WTC11 (cell line): Measurements from ENCODE around the gene TBL1Y. TPM values are rescaled to one million over a fixed set of nuclear protein-coding genes. Genes with fewer than 3 reads are reported as not detected.

Source experiments
- ATAC-seq: fragments of 200-7000 bp; cut with Tn5 transposase; 2 replicates; pipeline ENCODE4 v1.10.0; 2021; ENCODE audit warnings: mild to moderate bottlenecking, moderate library complexity
- CTCF ChIA-PET: fragments of 300-600 bp; sonication (Branson Sonifier 250); formaldehyde crosslinking; loops from one replicate; lab custom pipeline; 2021; ENCODE audit warnings: antibody characterized with exemption; lab: Charles Lee
- POLR2A ChIA-PET: fragments of 350-600 bp; sonication (Branson Sonifier 250); formaldehyde crosslinking; loops from one replicate; lab custom pipeline; 2021; ENCODE audit warnings: antibody characterized with exemption; lab: Charles Lee
- DNase-seq: peaks from one replicate; pipeline ENCODE4 v3.0.0; 2021; ENCODE audit warnings: low spot score
- H3K27ac Mint-ChIP-seq: 2 replicates; pipeline ENCODE4 v1.8.0; 2021; ENCODE audit warnings: mixed read lengths
- H3K27me3 Mint-ChIP-seq: 2 replicates; pipeline ENCODE4 v1.8.0; 2021; ENCODE audit warnings: low read depth, mild to moderate bottlenecking, moderate library complexity, mixed read lengths
- H3K36me3 Mint-ChIP-seq: 2 replicates; pipeline ENCODE4 v1.8.0; 2021; ENCODE audit warnings: mixed read lengths
- H3K4me1 Mint-ChIP-seq: 2 replicates; pipeline ENCODE4 v1.8.0; 2022; ENCODE audit warnings: mixed read lengths
- H3K4me3 Mint-ChIP-seq: 2 replicates; pipeline ENCODE4 v1.8.0; 2021; ENCODE audit warnings: mild to moderate bottlenecking, moderate library complexity, mixed read lengths
- H3K9me3 Mint-ChIP-seq: 2 replicates; pipeline ENCODE4 v1.8.0; 2021; ENCODE audit warnings: mixed read lengths
- AFF4 ChIP-seq: sonication (generic); formaldehyde crosslinking; IDR thresholded peaks from 2 replicates; pipeline ENCODE4 v1.8.1; 2023; ENCODE audit warnings: mild to moderate bottlenecking, missing genetic modification reagents, borderline replicate concordance
- CBFB ChIP-seq: sonication (generic); formaldehyde crosslinking; IDR thresholded peaks from 2 replicates; pipeline ENCODE4 v1.8.1; 2022; ENCODE audit warnings: mild to moderate bottlenecking, low read depth, missing genetic modification reagents
- CREM ChIP-seq: sonication (generic); formaldehyde crosslinking; IDR thresholded peaks from 2 replicates; pipeline ENCODE4 v1.8.1; 2022; ENCODE audit warnings: mild to moderate bottlenecking, missing genetic modification reagents, moderate library complexity
- CTCF ChIP-seq: fragments of 200-600 bp; IDR thresholded peaks from 2 replicates; pipeline ENCODE4 v1.8.0; 2022; ENCODE audit warnings: antibody characterized with exemption
- EMX1 ChIP-seq: fragments of 250-450 bp; sonication (Bioruptor Pico); IDR thresholded peaks from 2 replicates; pipeline ENCODE4 v1.8.0; 2021; ENCODE audit warnings: mild to moderate bottlenecking
- FOXK1 ChIP-seq: sonication (generic); formaldehyde crosslinking; IDR thresholded peaks from 2 replicates; pipeline ENCODE4 v1.8.0; 2022; ENCODE audit warnings: mild to moderate bottlenecking, moderate library complexity, missing genetic modification reagents
- FOXP1 ChIP-seq: sonication (generic); formaldehyde crosslinking; IDR thresholded peaks from 2 replicates; pipeline ENCODE4 v1.8.0; 2022; ENCODE audit warnings: missing genetic modification reagents, mild to moderate bottlenecking, moderate library complexity, borderline replicate concordance
- IRF1 ChIP-seq: sonication (generic); formaldehyde crosslinking; IDR thresholded peaks from 2 replicates; pipeline ENCODE4 v1.8.0; 2023; ENCODE audit warnings: missing genetic modification reagents
- JAZF1 ChIP-seq: fragments of 250-450 bp; sonication (Bioruptor Pico); IDR thresholded peaks from 2 replicates; pipeline ENCODE4 v1.9.0; 2021; ENCODE audit warnings: moderate library complexity, mild to moderate bottlenecking, inconsistent platforms
- MYBL2 ChIP-seq: sonication (generic); formaldehyde crosslinking; IDR thresholded peaks from 2 replicates; pipeline ENCODE4 v1.8.1; 2023; ENCODE audit warnings: mild to moderate bottlenecking, moderate library complexity, missing genetic modification reagents
- OVOL2 ChIP-seq: fragments of 250-450 bp; sonication (Bioruptor Pico); IDR thresholded peaks from 2 replicates; pipeline ENCODE4 v1.9.0; 2021; ENCODE audit warnings: mild to moderate bottlenecking, borderline replicate concordance
- TCF7 ChIP-seq: sonication (generic); formaldehyde crosslinking; IDR thresholded peaks from 2 replicates; pipeline ENCODE4 v1.8.0; 2022; ENCODE audit warnings: mild to moderate bottlenecking, low read depth, missing genetic modification reagents, moderate library complexity
- ZBTB21 ChIP-seq: sonication (generic); formaldehyde crosslinking; IDR thresholded peaks from 2 replicates; pipeline ENCODE4 v1.8.1; 2023; ENCODE audit warnings: mild to moderate bottlenecking, missing genetic modification reagents, borderline replicate concordance
- ZNF219 ChIP-seq: sonication (generic); formaldehyde crosslinking; IDR thresholded peaks from 2 replicates; pipeline ENCODE4 v1.8.0; 2023; ENCODE audit warnings: missing genetic modification reagents, mild to moderate bottlenecking, borderline replicate concordance
- ZNF263 ChIP-seq: sonication (generic); formaldehyde crosslinking; IDR thresholded peaks from 2 replicates; pipeline ENCODE4 v1.8.1; 2022; ENCODE audit warnings: low read depth, mild to moderate bottlenecking, moderate library complexity, missing genetic modification reagents
- ZNF396 ChIP-seq: fragments of 250-450 bp; sonication (Bioruptor Pico); IDR thresholded peaks from 2 replicates; pipeline ENCODE4 v1.8.0; 2021; ENCODE audit warnings: mild to moderate bottlenecking, moderate library complexity, borderline replicate concordance
- ZNF416 ChIP-seq: fragments of 250-450 bp; sonication (Bioruptor Pico); IDR thresholded peaks from 2 replicates; pipeline ENCODE4 v1.9.0; 2021; ENCODE audit warnings: mild to moderate bottlenecking, inconsistent platforms
- total RNA-seq: library from RNA; stranded (reverse); gene quantifications from 3 replicates; pipeline ENCODE4 v1.2.3, GENCODE V29; 2021
- TF ChIP-seq, protein P1 (sequence below): sonication (generic); formaldehyde crosslinking; IDR thresholded peaks from 2 replicates; pipeline ENCODE4 v1.8.0; 2022; ENCODE audit warnings: mild to moderate bottlenecking, missing genetic modification reagents
- TF ChIP-seq, protein P2 (sequence below): sonication (generic); formaldehyde crosslinking; IDR thresholded peaks from 2 replicates; pipeline ENCODE4 v1.8.1; 2022; ENCODE audit warnings: low read depth, mild to moderate bottlenecking, moderate library complexity, missing genetic modification reagents, borderline replicate concordance
- TF ChIP-seq, protein P3 (sequence below): sonication (generic); formaldehyde crosslinking; IDR thresholded peaks from 2 replicates; pipeline ENCODE4 v1.8.1; 2022; ENCODE audit warnings: missing genetic modification reagents, borderline replicate concordance
- TF ChIP-seq, protein P4 (sequence below): fragments of 250-450 bp; sonication (Bioruptor Pico); conservative IDR thresholded peaks from 2 replicates; pipeline ENCODE4 v1.9.0; 2021; ENCODE audit warnings: mild to moderate bottlenecking

TBL1Y gene
- total RNA-seq, 1 experiment from 2014 or later: not detected

DNA sequence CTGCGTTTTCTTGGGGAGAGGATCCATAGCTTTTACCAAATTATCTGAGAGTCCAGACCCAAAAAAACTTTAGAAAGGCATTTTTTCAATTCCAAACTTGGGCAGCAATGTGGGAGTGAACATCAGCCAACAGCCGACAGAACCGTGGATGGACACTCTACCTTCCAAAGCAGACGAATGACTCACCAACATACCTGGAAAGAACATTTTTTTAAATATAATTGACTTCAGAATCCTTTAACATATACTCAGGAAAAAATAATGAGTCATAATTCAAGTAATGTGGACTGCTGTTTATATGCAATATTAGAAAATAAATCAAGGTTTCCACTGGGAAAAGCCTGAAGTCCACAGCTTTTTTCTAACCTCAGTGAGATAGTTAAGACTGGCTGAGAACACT lies 211.7 kb downstream of the TBL1Y start (continued):
- TF ChIP-seq, protein P1, sequence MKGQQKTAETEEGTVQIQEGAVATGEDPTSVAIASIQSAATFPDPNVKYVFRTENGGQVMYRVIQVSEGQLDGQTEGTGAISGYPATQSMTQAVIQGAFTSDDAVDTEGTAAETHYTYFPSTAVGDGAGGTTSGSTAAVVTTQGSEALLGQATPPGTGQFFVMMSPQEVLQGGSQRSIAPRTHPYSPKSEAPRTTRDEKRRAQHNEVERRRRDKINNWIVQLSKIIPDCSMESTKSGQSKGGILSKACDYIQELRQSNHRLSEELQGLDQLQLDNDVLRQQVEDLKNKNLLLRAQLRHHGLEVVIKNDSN: no peak

- H3K4me1 Mint-ChIP-seq: no peaks in the 10 kb centered on the region
- ChIA-PET CTCF (no interaction called here), POLR2A (no interaction called here)
- DNase-seq (no peak), ATAC-seq (no peak)
- no peaks in the 10 kb centered on the region for H3K27me3 Mint-ChIP-seq
- no peaks in the 10 kb centered on the region for H3K9me3 Mint-ChIP-seq
- H3K4me3 Mint-ChIP-seq: no peak overlapping the region
- TF ChIP-seq ZNF396 (no peak), JAZF1 (no peak), ZNF263 (no peak), EMX1 (CRISPR knock-in tag) (no peak), CBFB (CRISPR knock-in tag) (no peak), IRF1 (CRISPR knock-in tag) (no peak), AFF4 (CRISPR knock-in tag) (no peak), MYBL2 (CRISPR knock-in tag) (no peak), FOXK1 (CRISPR knock-in tag) (no peak), ZNF219 (CRISPR knock-in tag) (no peak), CTCF (no peak), TCF7 (CRISPR knock-in tag) (no peak), ZNF416 (CRISPR knock-in tag) (no peak), FOXP1 (CRISPR knock-in tag) (no peak), OVOL2 (CRISPR knock-in tag) (no peak), ZBTB21 (CRISPR knock-in tag) (no peak), CREM (CRISPR knock-in tag) (no peak)
- TF ChIP-seq, protein P2, sequence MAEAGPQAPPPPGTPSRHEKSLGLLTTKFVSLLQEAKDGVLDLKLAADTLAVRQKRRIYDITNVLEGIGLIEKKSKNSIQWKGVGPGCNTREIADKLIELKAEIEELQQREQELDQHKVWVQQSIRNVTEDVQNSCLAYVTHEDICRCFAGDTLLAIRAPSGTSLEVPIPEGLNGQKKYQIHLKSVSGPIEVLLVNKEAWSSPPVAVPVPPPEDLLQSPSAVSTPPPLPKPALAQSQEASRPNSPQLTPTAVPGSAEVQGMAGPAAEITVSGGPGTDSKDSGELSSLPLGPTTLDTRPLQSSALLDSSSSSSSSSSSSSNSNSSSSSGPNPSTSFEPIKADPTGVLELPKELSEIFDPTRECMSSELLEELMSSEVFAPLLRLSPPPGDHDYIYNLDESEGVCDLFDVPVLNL: no peak
- TF ChIP-seq, protein P3, sequence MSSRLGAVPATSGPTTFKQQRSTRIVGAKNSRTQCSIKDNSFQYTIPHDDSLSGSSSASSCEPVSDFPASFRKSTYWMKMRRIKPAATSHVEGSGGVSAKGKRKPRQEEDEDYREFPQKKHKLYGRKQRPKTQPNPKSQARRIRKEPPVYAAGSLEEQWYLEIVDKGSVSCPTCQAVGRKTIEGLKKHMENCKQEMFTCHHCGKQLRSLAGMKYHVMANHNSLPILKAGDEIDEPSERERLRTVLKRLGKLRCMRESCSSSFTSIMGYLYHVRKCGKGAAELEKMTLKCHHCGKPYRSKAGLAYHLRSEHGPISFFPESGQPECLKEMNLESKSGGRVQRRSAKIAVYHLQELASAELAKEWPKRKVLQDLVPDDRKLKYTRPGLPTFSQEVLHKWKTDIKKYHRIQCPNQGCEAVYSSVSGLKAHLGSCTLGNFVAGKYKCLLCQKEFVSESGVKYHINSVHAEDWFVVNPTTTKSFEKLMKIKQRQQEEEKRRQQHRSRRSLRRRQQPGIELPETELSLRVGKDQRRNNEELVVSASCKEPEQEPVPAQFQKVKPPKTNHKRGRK (CRISPR knock-in tag): no peak
- TF ChIP-seq, protein P4, sequence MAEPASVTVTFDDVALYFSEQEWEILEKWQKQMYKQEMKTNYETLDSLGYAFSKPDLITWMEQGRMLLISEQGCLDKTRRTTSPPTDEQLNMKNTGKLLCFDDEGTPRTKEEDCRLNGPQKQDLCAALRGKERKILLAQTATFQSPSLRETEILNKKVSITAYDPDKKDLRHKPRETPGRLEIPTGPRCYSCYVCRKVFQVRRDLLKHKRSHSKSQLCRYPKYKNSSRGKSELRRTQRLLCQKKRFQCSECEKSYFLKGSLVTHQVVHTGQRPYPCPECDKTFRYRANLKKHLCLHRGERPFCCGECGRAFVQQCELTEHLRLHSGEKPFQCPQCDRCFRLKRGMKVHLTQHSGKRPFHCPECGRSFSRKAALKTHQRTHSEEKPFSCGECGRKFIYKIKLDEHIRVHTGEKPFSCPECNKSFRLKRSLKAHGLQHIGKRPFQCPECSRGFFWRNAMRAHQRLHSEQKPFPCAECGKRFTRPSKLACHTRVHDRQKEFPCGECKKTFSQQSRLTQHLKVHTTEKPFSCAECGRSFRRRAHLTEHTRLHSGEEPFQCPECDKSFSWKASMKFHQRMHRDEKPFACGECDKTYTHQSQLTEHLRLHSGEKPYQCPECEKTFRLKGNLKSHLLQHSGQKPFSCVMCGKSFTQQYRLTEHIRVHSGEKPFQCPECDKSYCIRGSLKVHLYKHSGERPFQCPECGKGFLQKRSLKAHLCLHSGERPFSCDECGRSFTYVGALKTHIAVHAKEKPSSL (CRISPR knock-in tag): no peak
- H3K27ac Mint-ChIP-seq: no peak overlapping the region
- no peaks in the 10 kb centered on the region for H3K36me3 Mint-ChIP-seq
Observed at GRCh38 chrY:7125136-7126056, 214.9 kb downstream of the TBL1Y start.
